Activated CD8-positive, alpha-beta memory T cell treated with anti-CD3 and anti-CD28 coated beads, Interleukin-2, amount 50 U/mL, for 4 hours (primary cell): ENCODE data around the gene HSPA6.
"Not testable (repeated sequence)": the region's sequence is repeated elsewhere in the genome, so short reads cannot be mapped to it uniquely, and the experiment has no call there.

Experiments
- DNase-seq: peaks from one replicate; pipeline ENCODE4 v3.0.0-alpha.2; 2020

The HSPA6 gene

GRCh38 chr1:161563522-161563921, 39.2 kb downstream of the HSPA6 start:
- not testable (repeated sequence) for DNase-seq

GRCh38 chr1:161566602-161566960, 42.2 kb downstream of the HSPA6 start:
- not testable (repeated sequence) for DNase-seq

GRCh38 chr1:161571703-161572102, 47.4 kb downstream of the HSPA6 start:
- DNase-seq, result not testable (repeated sequence)
